SJSA1 (cell line): ENCODE measurements around the gene TYMS. TPM values are rescaled to one million over a fixed set of nuclear protein-coding genes. Genes with fewer than 3 reads are reported as not detected.

ENCODE experiments used
- DNase-seq, 2 experiments: peaks; one replicate each; pipeline ENCODE4 v3.0.0-alpha.2; 2015 to 2020; ENCODE audit warnings: low spot score in 2 of 2, low read depth in 1 of 2
- H3K27ac ChIP-seq: fragments of 250-450 bp; sonication (Bioruptor Pico); 2 replicates; pipeline ENCODE4 v1.5.1; 2020; ENCODE audit warnings: mild to moderate bottlenecking, moderate library complexity
- H3K27me3 ChIP-seq: fragments of 250-450 bp; sonication (Bioruptor Pico); replicated peaks from 2 replicates; pipeline ENCODE4 v1.5.1; 2020; ENCODE audit warnings: mild to moderate bottlenecking, moderate library complexity
- H3K36me3 ChIP-seq: fragments of 250-450 bp; sonication (Bioruptor Pico); 2 replicates; pipeline ENCODE4 v1.5.1; 2020; ENCODE audit warnings: mild to moderate bottlenecking
- H3K4me1 ChIP-seq: fragments of 250-450 bp; sonication (Bioruptor Pico); replicated peaks from 2 replicates; pipeline ENCODE4 v1.6.1; 2021; ENCODE audit warnings: mild to moderate bottlenecking
- H3K4me3 ChIP-seq: fragments of 250-450 bp; sonication (Bioruptor Pico); 2 replicates; pipeline ENCODE4 v1.5.1; 2020; ENCODE audit warnings: mild to moderate bottlenecking
- H3K9me3 ChIP-seq: fragments of 250-450 bp; sonication (Bioruptor Pico); replicated peaks from 2 replicates; pipeline ENCODE4 v1.5.1; 2020; ENCODE audit warnings: mild to moderate bottlenecking
- total RNA-seq: library from RNA; depleted of rRNA; stranded (reverse); fragments of >200 nt; shearing (Covaris generic); gene quantifications from 2 replicates; pipeline ENCODE4 v1.2.3, GENCODE V29; 2014; rRNA removed

The TYMS gene
- total RNA-seq, 1 experiment from 2014 or later, result 113 TPM

GRCh38 chr18:712401-713134 is 55.1 kb downstream of the TYMS start, which contains the start of gene ENOSF1:
ENOSF1 (minus strand) TSS chr18:712630; CDS start chr18:712587, 43 bp downstream.
- H3K4me3 ChIP-seq, result peak within 1 kb of the TSS; percentile 47
- H3K27ac ChIP-seq, result no peak within 1 kb of the TSS
- peaks cover 3% of the 10 kb centered on the region for H3K36me3 ChIP-seq
- H3K4me1 ChIP-seq, result peaks cover 6% of the 10 kb centered on the region; the same call in 1 of the 2 replicates
- 0 out of 2 replicates have a peak, but pooled peaks cover 3% of the 10 kb centered on the region for H3K9me3 ChIP-seq
- no peaks in the 10 kb centered on the region for H3K27me3 ChIP-seq
- DNase-seq, result peak; percentile 67 to 84

- H3K4me3 ChIP-seq, result peak overlapping the region; percentile 47
- H3K4me1 ChIP-seq, result peaks cover 6% of the 10 kb centered on the region; the same call in 1 of the 2 replicates
- H3K27ac ChIP-seq, result no peak overlapping the region
- H3K27me3 ChIP-seq, result no peaks in the 10 kb centered on the region
- 0 out of 2 replicates have a peak, but pooled peaks cover 3% of the 10 kb centered on the region for H3K9me3 ChIP-seq
- peaks cover 3% of the 10 kb centered on the region for H3K36me3 ChIP-seq
- no peak for DNase-seq
Observed at GRCh38 chr18:713135-713490, 55.7 kb downstream of the TYMS start.

GRCh38 chr18:715626-716025 is 58.2 kb downstream of the TYMS start:
- no peak overlapping the region for H3K4me3 ChIP-seq
- no peak for DNase-seq
- H3K27me3 ChIP-seq, result no peaks in the 10 kb centered on the region
- no peaks in the 10 kb centered on the region for H3K36me3 ChIP-seq
- H3K27ac ChIP-seq, result no peak overlapping the region
- H3K4me1 ChIP-seq, result peaks cover 6% of the 10 kb centered on the region; the same call in 1 of the 2 replicates
- H3K9me3 ChIP-seq, result 0 out of 2 replicates have a peak, but pooled peaks cover 3% of the 10 kb centered on the region

DNA sequence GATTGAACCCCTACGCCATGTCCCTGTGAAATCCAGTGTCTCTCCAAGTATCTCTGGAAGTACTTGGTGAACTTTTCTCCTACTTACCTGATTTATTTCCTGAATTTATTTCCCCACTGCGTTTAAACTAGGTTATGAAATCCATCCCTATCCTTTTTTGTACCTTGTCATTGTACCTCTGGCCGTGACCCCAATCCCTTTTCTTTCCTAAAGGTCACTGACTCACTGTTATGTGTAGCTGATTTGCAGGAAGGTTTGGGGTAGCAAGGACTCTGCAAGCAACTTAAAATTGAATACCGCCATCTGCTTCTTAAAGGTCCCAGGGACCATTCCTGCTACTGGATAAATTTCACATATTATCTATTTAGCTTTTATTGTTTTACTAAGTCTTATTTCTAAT is 59.5 kb downstream of the TYMS start:
- DNase-seq, result no peak
- Histone ChIP-seq H3K36me3 (no peaks in the 10 kb centered on the region), H3K27ac (no peak overlapping the region), H3K4me3 (no peak overlapping the region), H3K4me1 (0 out of 2 replicates have a peak, but pooled peaks cover 3% of the 10 kb centered on the region), H3K9me3 (0 out of 2 replicates have a peak, but pooled peaks cover 3% of the 10 kb centered on the region), H3K27me3 (no peaks in the 10 kb centered on the region)

Other genes starting within 250 kb of the TYMS start
- 58.8 and 111 TPM in 2 replicates for gene COLEC12, start 157.0 kb upstream of the TYMS start, total RNA-seq
- gene CETN1, start 77.3 kb upstream of the TYMS start, total RNA-seq, result not detected in 2 replicates
- gene CLUL1, start 60.7 kb upstream of the TYMS start, total RNA-seq, result 3.0 and 3.6 TPM in 2 replicates
- 29.8 and 54.1 TPM in 2 replicates for gene ENOSF1, start 55.0 kb downstream of the TYMS start, total RNA-seq
- 98.6 and 134 TPM in 2 replicates for gene YES1, start 154.6 kb downstream of the TYMS start, total RNA-seq
- not detected in 2 replicates for gene ADCYAP1, start 247.2 kb downstream of the TYMS start, total RNA-seq